GM19467 (cell line): ENCODE results near the gene NPIPB5.
"Not testable (repeated sequence)": the region's sequence is repeated elsewhere in the genome, so short reads cannot be mapped to it uniquely, and the experiment has no call there.

Source experiments
- ATAC-seq: cut with Tn5 transposase; IDR thresholded peaks from one replicate; pipeline ENCODE4 v1.9.1; 2021; ENCODE audit warnings: mild to moderate bottlenecking, moderate library complexity; ENCODE audit not compliant: unreplicated experiment

The NPIPB5 gene

GRCh38 chr16:22510591-22510990 lies at the start of gene NPIPB5:
Gene NPIPB5 (plus strand): TSS chr16:22510891. CDS start chr16:22513802, 2,911 bp downstream.
- ATAC-seq: not testable (repeated sequence)

DNA sequence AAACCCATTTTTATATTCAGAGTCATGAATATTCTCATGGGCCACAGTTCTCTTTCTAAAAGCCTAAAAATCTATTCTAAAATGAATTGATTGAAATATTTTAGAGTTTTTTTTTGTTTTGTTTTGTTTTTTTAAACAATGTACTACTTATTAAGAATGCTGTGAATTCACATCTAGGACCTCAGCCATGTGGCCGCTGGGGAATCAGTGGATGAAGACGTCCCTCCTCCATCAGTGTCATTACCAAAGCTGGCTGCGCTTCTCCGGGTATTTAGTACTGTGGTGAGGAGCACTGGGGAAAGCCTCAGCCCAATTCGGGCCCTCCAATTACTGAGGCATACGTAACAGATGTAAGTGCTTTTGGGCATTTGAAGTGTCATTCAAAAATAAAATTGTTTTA lies 41.8 kb upstream of the NPIPB5 start:
- ATAC-seq: not testable (repeated sequence)

GRCh38 chr16:22537996-22538395 lies 27.3 kb downstream of the NPIPB5 start:
- not testable (repeated sequence) for ATAC-seq

- not testable (repeated sequence) for ATAC-seq
These were observed 34.1 kb downstream of the NPIPB5 start for GRCh38 chr16:22544809-22545208.

DNA sequence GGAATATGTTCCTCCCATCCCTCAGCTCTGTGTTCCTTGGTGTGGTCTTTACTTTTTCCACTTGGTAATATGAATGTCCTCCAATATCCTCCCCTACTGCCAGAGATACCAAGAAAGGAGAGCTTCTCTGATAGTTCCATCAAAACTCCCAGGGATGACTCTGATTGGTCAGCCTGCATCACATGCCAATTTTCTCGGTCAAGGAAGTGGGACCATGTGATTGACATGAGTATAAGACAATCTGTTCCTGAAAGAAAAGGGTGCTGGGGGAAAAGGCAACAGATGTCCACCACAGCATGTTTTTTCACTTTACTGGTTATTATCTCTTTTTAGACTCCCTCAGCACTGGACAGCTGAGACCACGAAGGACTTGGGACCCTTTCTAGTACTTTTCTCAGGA lies 35.9 kb downstream of the NPIPB5 start:
- ATAC-seq: not testable (repeated sequence)

- ATAC-seq: not testable (repeated sequence)
These were observed 36.6 kb downstream of the NPIPB5 start for GRCh38 chr16:22547170-22547765.

- not testable (repeated sequence) for ATAC-seq
These were observed 39.2 kb downstream of the NPIPB5 start for GRCh38 chr16:22549853-22550252.

- not testable (repeated sequence) for ATAC-seq
These were observed 40.5 kb downstream of the NPIPB5 start for GRCh38 chr16:22551143-22551542.

- not testable (repeated sequence) for ATAC-seq
These were observed 41.0 kb downstream of the NPIPB5 start for GRCh38 chr16:22551651-22552050.

- not testable (repeated sequence) for ATAC-seq
These were observed 46.1 kb downstream of the NPIPB5 start for GRCh38 chr16:22556759-22557158.
